Type B pancreatic cell (in vitro differentiated cells): ENCODE measurements around the gene DENND1C. TPM values are rescaled to one million over a fixed set of nuclear protein-coding genes. Genes with fewer than 3 reads are reported as not detected.
"Not testable (repeated sequence)": the region's sequence is repeated elsewhere in the genome, so short reads cannot be mapped to it uniquely, and the experiment has no call there.

ENCODE experiments used
- DNase-seq: peaks from one replicate; pipeline ENCODE4 v3.0.0; 2021; ENCODE audit warnings: mixed read lengths; ENCODE audit not compliant: unreplicated experiment; ENCODE audit errors: extremely low spot score
- H3K27ac Mint-ChIP-seq: 2 replicates; pipeline ENCODE4 v1.8.0; 2021; ENCODE audit warnings: mild to moderate bottlenecking, mixed read lengths
- H3K27me3 Mint-ChIP-seq: 2 replicates; pipeline ENCODE4 v1.8.0; 2021; ENCODE audit warnings: mixed read lengths
- H3K36me3 Mint-ChIP-seq: 2 replicates; pipeline ENCODE4 v1.8.0; 2021; ENCODE audit warnings: mixed read lengths
- H3K4me1 Mint-ChIP-seq: one replicate; pipeline ENCODE4 v1.8.0; 2021; ENCODE audit warnings: mixed read lengths; ENCODE audit not compliant: unreplicated experiment
- H3K4me3 Mint-ChIP-seq: 2 replicates; pipeline ENCODE4 v1.8.0; 2021; ENCODE audit warnings: mild to moderate bottlenecking, mixed read lengths
- H3K9me3 Mint-ChIP-seq: 2 replicates; pipeline ENCODE4 v1.8.0; 2021; ENCODE audit warnings: mixed read lengths
- CTCF ChIP-seq: fragments of 200-600 bp; sonication (generic); conservative IDR thresholded peaks from 2 replicates; pipeline ENCODE4 v1.5.0; 2021; ENCODE audit warnings: antibody characterized with exemption, mild to moderate bottlenecking
- total RNA-seq: library from RNA; stranded (reverse); gene quantifications from 2 replicates; pipeline ENCODE4 v1.2.1, GENCODE V29; 2021; ENCODE audit warnings: low replicate concordance

DENND1C gene
- total RNA-seq, 1 donor from 2014 or later, result 0.94 TPM

- Mint-ChIP-seq H3K4me3 (no peak overlapping the region), H3K36me3 (no peaks in the 10 kb centered on the region), H3K27ac (no peak overlapping the region), H3K9me3 (no peaks in the 10 kb centered on the region), H3K4me1 (peaks cover 12% of the 10 kb centered on the region), H3K27me3 (peaks cover 23% of the 10 kb centered on the region)
- TF ChIP-seq CTCF, result no peak
- DNase-seq, result no peak
Observed at GRCh38 chr19:6514089-6514488, 32.5 kb upstream of the DENND1C start.

DNA sequence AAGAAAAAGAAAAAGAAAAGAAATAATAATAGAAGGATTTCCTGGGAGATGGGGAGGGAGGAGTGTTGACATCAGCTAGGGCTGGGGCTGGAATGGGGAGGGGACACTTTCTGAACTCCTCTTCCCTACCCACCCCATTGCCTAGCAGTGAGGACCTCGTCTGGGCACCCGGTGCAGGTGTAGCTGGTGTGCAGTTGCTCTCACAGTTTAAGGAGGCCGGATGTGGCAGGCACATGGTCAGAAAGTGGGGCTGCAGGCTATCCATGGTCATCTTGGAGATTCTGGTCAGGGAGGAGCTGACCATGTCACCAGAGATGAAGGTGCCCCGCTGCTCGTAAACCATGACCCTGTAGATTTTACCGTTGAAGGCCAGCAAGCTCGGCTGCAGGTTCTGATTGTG is 29.0 kb upstream of the DENND1C start:
- Mint-ChIP-seq H3K27me3 (peaks cover 3% of the 10 kb centered on the region), H3K27ac (no peak overlapping the region), H3K9me3 (no peaks in the 10 kb centered on the region), H3K36me3 (no peaks in the 10 kb centered on the region), H3K4me1 (no peaks in the 10 kb centered on the region), H3K4me3 (no peak overlapping the region)
- DNase-seq, result no peak
- TF ChIP-seq CTCF, result no peak

DNA sequence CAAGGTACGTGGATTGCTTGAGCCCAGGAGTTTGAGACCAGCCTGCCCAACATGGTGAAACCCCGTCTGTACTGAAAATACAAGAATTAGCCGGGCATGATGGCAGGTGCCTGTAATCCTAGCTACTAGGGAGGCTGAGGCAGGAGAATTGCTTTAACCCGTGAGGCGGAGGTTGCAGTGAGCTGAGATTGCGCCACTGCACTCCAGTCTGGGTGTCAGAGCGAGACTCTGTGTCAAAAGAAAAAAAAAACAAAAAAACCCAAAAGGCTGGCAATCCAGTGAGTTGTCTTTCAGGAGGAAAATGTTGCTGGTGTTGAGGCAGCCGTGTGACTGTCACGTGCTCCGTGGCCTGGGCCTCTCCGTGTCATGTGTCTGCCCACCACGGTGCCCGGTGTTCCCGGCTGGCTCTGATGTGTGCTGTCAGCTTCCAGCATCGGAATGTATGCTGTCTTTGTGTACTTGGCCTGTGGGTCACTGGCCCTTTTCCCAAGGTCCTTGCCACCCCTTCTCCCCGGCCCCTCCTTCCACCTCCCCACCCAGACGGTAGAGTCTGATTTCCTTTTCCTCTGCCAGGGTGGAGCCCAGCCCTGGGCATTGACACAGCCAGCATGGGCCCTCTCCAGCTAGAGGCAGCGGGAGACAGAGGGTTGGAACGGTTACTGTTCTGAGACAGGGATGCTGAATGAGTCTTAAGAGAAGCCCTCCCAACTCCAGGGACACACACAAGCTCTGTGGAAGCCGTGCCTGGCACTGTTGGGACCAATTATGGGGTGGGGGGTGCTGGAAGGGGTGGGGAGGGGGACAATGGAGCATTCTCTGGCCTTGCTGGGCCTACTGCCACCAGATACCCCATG is 27.8 kb upstream of the DENND1C start:
- TF ChIP-seq CTCF, result no peak
- Mint-ChIP-seq H3K27me3 (peaks cover 3% of the 10 kb centered on the region), H3K4me3 (no peak overlapping the region), H3K4me1 (no peaks in the 10 kb centered on the region), H3K9me3 (no peaks in the 10 kb centered on the region), H3K27ac (no peak overlapping the region), H3K36me3 (no peaks in the 10 kb centered on the region)
- DNase-seq, result no peak

- DNase-seq, H3K27me3 Mint-ChIP-seq, H3K36me3 Mint-ChIP-seq, H3K4me1 Mint-ChIP-seq, H3K9me3 Mint-ChIP-seq, H3K27ac Mint-ChIP-seq, H3K4me3 Mint-ChIP-seq: not testable (repeated sequence)
Observed at GRCh38 chr19:6508028-6508771, 26.6 kb upstream of the DENND1C start.

GRCh38 chr19:6503407-6504201 is 22.0 kb upstream of the DENND1C start:
- H3K36me3 Mint-ChIP-seq, result no peaks in the 10 kb centered on the region
- no peak for TF ChIP-seq CTCF
- H3K27ac Mint-ChIP-seq, result no peak overlapping the region
- no peak for DNase-seq
- H3K4me3 Mint-ChIP-seq, result no peak overlapping the region
- H3K9me3 Mint-ChIP-seq, result no peaks in the 10 kb centered on the region
- H3K4me1 Mint-ChIP-seq, result no peaks in the 10 kb centered on the region
- peaks cover 38% of the 10 kb centered on the region for H3K27me3 Mint-ChIP-seq
